ENCODE data around the gene LRFN2.
A peak's percentile ranks its signal among the peaks of the same experiment; 100 is the strongest.

Gene LRFN2

DNA sequence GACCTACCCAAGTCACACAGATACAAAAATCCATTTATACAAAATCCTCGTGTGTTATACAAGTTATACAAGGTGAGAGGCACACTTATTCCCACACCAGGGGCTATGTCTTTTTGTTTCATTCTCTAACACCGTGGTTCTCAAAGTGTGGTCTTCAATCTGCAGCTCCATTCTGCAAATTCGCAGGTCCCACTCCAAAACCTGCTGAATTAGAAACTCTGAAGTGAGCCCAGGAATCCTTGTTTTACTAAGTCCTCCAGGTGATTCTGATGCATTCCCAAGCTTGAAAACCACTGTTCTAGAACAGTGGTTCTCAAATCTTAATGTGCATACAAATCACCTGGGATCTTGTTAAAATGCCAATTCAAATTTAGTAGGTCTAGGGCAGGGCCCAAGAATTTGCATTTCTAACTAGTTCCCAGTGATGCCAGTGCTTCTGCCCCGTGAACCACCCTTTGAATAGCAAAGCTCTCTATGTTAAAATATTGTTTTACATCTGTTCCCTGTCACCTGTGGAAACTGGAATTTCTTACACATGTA lies 35.1 kb downstream of the LRFN2 start:
- H3K27ac ChIP-seq, result no peak overlapping the region

DNA sequence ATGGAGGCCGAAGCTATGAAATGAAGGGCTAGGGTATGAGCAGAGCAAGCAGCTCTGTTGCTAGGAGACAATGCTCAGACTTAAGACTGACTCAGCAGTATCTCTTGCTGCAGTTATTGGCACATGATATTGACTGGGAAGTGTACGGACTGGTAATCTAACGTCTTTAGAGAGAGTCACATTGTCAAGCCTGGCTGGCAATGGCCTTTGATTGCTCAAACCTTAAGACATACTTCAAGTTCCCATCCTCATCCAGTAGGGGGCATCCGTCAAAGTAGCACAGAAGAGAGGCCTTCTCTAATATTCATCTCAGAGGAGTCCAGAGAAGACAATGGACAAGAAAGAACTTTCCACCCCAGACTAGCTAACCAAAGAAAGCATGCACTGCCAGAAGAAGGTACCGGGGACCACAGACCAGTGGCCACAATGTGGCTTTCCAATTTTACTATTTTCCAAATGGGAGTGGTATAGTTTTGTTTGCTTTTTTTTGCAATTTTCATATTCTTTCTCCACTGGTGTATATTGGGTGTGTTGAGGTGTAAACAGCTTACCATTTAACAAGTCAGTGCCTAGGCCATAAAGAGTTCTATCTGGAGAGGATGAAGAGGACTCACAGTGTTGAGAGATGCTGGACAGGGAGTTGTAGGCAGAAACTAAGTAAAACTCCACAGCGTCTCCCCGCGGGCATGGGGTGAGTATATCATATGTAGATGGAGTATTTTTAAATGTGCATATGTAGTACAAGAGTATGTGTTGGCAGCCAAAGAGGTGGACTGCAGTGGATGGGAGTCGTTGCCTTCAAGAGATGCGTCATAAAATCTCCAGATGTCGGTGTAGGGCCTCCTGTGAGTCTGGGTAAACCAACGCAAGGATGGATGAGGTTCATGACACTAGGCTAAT lies 36.7 kb downstream of the LRFN2 start:
- Histone ChIP-seq H3K27ac (no peak overlapping the region), H3K4me3 (no peak overlapping the region)

More for the DNA sequence above, 35.1 kb downstream of the LRFN2 start:
- H3K4me3 ChIP-seq, result no peak overlapping the region

DNA sequence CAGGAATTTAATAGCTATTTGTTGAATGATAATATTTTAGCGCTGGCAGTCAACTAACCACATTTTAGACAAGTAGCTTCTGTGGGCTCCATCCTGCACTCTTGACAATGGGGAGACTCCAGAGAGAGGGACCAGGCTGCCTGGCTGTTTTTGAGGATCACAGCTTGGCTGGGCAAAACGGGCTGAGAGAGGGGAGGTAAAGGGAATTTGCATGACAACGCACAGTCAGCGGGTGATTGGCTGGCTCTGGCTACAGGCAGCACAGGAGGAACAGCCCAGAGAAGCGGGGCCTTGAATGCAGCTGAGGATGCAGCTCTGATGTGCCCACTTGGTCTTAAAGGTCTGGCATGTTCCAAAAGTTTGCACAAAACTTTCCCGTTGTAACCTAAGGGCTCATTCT lies 41.2 kb downstream of the LRFN2 start:
- Histone ChIP-seq H3K27ac (no peak overlapping the region), H3K4me3 (no peak overlapping the region)

- Histone ChIP-seq H3K27ac (no peak overlapping the region), H3K4me3 (no peak overlapping the region)
These were observed 43.4 kb downstream of the LRFN2 start for GRCh38 chr6:40543776-40544175.

DNA sequence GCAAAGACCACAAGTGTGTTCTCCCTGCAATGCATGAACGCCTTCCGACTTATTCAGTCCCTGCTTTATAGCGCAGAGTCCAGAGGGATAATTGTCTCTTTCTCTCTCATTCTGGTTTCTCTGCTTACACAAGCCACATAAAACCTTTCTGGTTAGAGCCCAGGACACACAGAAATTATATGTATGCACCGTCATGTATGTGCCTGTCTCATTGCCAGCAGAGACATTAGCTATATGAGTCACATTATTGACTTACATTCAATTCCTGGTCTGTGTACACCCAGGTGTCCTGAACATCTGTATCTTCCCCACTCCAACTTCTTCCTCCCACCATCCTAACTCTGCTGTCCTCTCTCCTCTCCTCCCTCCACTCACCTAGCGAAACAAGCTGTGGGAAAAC lies 44.0 kb downstream of the LRFN2 start:
- H3K4me3 ChIP-seq, result no peak overlapping the region
- H3K27ac ChIP-seq, result peak overlapping the region in 1 of 21 experiments; percentile 7

DNA sequence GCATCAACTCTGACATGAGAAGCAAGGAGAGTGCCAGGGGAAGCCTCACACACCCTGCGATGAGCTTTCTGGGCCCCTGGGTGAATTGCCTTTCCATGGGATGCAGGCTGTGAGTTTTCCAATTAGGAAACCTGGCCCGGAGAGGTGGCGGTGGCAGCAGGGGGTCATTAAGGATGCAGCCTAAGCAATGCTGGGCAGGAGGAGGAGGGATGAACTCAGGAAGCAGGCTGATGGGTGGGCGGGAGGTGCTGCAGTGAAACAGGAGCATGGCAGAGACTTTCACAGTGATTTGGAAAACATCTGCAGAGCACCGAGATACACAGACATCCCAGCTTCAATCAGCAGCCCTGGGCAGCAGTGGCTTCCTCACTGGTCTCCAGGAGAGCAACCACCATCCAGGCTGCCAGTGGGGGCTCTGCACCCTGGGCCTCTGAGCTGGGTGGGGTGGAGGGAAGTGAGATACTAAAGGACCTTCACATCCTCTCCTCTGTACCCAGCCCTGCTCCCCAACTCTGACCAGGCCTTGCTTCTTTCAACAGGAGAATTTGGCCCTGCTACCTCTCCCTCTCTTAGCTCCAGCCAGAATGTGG lies 44.9 kb downstream of the LRFN2 start:
- H3K27ac ChIP-seq, result no peak overlapping the region
- H3K4me3 ChIP-seq, result no peak overlapping the region

DNA sequence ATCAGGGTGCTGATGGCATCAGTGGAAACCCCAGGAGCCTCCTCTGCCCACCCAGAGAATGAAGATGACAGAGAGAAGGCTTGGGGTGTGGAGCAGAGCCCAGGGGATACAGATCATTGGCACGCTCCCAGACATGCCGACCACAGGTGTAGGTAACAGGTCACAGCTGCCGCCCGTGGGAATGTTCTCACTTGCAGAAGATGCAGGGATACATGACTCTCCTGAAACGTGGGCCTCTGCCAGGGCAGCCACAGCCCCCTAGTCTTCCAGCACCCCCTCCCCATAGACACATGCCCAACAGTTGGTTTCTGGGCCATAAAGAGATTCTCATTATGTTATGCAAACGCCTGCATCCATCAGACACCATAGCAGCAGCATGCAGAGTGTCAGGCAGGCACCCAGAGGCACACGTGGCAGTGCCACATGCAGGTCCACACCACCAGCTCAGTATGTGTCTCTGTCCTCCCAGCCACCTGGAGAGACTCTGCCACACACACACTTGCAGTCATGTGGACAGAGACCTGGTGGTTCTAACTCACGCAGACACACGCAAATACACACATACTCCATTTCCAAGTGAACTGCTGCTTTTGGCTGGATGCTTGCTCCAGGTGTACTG lies 45.5 kb downstream of the LRFN2 start:
- no peak overlapping the region for H3K4me3 ChIP-seq
- H3K27ac ChIP-seq, result no peak overlapping the region

GRCh38 chr6:40540790-40541189 lies 46.4 kb downstream of the LRFN2 start:
- Histone ChIP-seq H3K4me3 (no peak overlapping the region), H3K27ac (no peak overlapping the region)

DNA sequence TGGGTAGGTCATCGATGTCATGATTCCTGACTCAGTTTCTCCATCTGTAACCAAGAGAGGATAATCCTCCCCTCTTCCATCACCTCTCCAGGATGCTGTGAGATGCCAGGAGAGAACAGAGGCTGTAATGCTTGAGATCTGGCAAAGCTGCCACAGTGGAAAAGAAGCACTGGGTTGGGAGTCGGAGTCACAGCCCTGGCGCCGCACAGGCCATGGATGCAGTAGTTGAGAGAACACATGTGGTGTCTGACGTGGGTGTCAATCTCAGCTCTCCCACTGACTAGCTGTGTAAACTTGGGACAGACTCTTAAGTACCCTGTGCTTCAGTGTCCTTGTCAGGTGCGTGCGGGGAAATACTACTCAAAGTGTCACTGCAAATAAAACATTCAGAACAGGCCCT lies 47.3 kb downstream of the LRFN2 start:
- Histone ChIP-seq H3K27ac (no peak overlapping the region), H3K4me3 (no peak overlapping the region)

DNA sequence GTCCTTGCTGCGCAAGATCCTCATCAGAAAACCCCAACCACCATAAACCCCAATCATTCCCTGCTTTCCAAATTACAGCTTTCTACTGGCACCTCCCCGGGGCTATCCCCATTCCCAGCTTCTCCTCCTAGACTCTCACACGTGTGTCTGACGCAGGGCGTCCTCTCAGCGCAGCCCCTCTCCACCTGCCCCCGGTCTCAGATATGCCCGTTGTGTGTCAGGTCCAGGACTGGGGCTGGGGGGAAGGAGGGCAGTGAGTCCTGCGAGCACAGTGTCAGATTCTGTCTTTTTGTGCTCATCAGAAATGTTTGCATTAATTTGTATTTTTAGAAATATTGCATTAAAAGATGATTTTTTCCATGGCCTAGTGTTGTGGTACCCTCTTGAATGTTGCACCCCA lies 48.6 kb downstream of the LRFN2 start:
- H3K4me3 ChIP-seq, result no peak overlapping the region

DNA sequence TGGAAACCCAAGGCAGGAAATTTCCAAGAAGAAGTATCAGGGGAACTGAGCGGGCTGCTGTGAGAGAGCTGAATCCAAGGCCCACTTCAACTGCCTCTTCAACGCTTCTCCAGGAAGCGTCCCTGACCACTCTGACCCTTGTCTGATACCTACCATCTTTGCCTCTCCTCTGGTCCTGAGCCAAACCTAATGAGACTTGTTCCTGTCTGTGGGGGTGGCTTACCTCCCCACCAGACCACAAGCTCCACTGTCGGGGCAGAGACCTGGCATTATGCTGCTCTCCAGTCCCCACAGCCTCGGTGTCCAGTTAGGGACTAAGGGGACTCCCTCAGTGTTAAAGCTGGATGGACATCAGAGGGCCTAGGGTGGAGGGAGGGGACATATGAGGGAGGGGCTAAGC lies 49.7 kb downstream of the LRFN2 start:
- H3K27ac ChIP-seq, result no peak overlapping the region
- no peak overlapping the region for H3K4me3 ChIP-seq

More for the DNA sequence above, 48.6 kb downstream of the LRFN2 start:
- H3K27ac ChIP-seq, result no peak overlapping the region

DNA sequence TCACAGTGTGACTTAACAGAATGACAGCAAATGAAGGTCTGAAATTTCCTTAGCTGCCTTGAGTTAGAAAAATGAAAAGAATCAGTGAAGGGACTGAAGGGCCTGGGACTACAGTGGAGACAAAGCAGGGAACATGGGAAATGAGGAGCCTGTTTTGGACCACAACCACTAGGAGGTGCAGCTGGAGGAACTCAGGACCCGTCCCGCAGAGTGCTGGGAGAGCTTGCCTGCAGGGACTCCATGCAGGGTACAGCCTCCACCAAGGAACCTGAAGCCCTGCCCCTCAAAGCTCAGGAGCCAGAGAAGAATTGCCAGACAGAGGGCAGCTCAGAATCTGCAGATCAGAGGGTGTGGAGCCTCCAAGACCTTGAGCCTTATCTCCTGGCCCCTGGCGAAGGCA lies 50.7 kb downstream of the LRFN2 start:
- Histone ChIP-seq H3K27ac (no peak overlapping the region), H3K4me3 (no peak overlapping the region)

- Histone ChIP-seq H3K27ac (no peak overlapping the region), H3K4me3 (no peak overlapping the region)
These were observed 51.3 kb downstream of the LRFN2 start for GRCh38 chr6:40535819-40536380.

DNA sequence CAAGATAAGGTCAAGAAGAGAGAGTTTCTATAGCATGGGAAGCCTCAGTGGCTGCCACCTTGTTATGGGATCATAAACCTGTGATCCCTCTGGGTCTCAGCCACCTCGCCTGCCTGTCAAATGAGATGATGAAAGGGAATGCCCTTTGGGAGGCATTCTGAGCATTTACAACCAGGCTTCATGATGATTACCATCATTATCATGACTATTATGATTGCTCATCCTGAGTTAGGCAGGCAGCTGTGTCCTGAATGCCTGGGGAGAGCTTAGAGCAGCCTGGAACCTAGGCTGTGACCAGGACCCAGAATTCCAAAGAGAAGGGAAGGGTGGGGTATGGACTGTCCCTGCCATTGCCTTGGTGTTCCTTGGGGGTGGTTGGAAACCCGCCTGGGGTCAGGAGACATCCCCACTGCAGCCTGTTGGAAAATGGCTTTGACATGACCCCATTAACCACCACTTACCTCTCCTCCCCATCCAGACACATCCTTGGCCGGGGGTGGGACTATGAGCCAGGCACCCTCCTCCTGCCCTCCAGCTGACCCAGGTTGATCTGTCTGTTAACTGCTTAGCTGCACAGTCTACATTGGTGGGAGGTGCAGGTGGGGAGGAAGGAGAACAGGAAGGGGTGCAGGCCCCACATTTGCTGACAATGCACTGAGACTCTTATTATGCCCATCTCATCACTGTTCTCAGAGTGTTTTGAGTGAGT lies 51.9 kb downstream of the LRFN2 start:
- Histone ChIP-seq H3K4me3 (no peak overlapping the region), H3K27ac (no peak overlapping the region)

GRCh38 chr6:40532349-40533000 lies 54.7 kb downstream of the LRFN2 start:
- Histone ChIP-seq H3K27ac (no peak overlapping the region), H3K4me3 (no peak overlapping the region)

DNA sequence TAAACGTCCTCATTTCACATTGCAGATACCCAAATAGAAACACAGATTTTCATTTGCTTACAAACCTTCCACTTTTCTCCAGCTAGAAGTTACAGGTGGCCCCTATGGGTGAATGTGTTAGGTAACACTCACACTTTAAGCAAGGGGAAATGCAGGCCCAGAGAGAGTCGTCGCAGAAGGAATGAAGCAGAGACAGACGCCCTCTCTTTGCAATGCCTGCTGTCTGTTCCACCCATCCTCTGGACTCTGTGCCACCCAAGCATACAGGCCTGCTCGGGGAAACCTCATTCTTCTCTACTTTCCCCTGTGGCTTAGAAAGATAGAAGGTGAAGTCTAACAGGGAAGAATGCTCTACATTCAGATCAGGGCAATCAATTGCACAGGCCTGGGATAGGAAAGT lies 57.2 kb downstream of the LRFN2 start:
- Histone ChIP-seq H3K4me3 (no peak overlapping the region), H3K27ac (no peak overlapping the region)

DNA sequence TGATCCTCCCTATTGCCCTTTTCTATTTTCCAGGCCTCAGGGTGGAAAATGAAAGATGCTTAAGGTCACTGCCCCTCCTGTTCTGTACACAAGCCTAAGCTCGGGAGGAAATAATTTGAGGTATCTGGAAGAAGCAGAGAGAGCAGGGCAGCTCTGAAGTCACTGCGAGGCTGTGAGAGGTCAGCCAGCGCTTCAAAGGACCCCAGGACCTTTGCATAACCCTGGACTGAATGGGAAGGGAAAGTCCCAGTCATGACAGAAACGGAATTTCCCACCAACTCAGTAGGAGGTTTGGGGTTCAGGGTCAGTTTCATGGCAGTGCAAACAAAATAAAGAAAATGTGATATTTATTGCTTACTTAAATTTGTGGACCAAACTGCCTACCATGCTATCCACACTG lies 58.1 kb downstream of the LRFN2 start:
- H3K4me3 ChIP-seq, result no peak overlapping the region
- no peak overlapping the region for H3K27ac ChIP-seq

- H3K27ac ChIP-seq, result no peak overlapping the region
- no peak overlapping the region for H3K4me3 ChIP-seq
These were observed 59.1 kb downstream of the LRFN2 start for GRCh38 chr6:40528051-40528450.

- Histone ChIP-seq H3K4me3 (no peak overlapping the region), H3K27ac (no peak overlapping the region)
These were observed 61.1 kb downstream of the LRFN2 start for GRCh38 chr6:40526036-40526435.

All from skin epidermis (tissue), 12 donors.